22Rv1 (cell line): ENCODE data around the gene ICAM1.

Source experiments
- CTCF ChIP-seq: fragments of 450-650 bp; IDR thresholded peaks from 2 replicates; pipeline ENCODE4 v1.5.1; 2017; ENCODE audit warnings: mild to moderate bottlenecking
- ZFX ChIP-seq: fragments of 450-650 bp; IDR thresholded peaks from 2 replicates; pipeline ENCODE4 v1.6.1; 2017; ENCODE audit warnings: antibody characterized with exemption, borderline replicate concordance

GRCh38 chr19:10231612-10232228, 39.2 kb upstream of the ICAM1 start:
- TF ChIP-seq CTCF (no peak), ZFX (no peak)
